ENCODE measurements around the gene BRIP1.

The BRIP1 gene

DNA sequence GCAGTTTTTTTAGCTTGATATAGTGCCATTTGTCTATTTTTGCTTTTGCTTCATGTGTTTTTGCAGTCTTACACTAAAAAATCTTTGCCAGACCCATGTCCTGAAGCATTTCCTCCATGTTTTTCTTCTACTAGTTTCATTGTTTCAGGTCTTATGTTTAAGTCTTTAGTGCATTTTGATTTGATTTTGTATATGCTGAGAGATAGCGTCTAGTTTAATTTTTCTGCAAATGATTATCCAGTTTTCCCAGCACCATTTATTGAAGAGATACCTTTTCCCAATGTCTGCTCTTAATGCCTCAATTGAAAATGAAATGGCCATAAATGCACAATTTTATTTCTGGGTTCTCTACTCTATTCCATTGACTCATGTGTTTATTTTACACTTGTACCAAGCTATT lies 231.5 kb downstream of the BRIP1 start:
- no peak for DNase-seq (ENCODE audit: low read depth in 2 of 2)

Measured in fibroblast of skin of left quadriceps (primary cell).